HepG2 (cell line): ENCODE data around the gene ALOX12. TPM values are rescaled to one million over a fixed set of nuclear protein-coding genes. Genes with fewer than 3 reads are reported as not detected.

Experiments
- ATAC-seq: fragments of 200-7000 bp; cut with Tn5 transposase; 3 replicates; pipeline ENCODE4 v1.9.1; 2020; ENCODE audit warnings: mild to moderate bottlenecking, moderate library complexity
- BruUV-seq: library from RNA; stranded (reverse); fragments of 400-500 nt; replicated peaks from 2 replicates; lab custom pipeline; 2021; lab: Mats Ljungman, UMichigan
- CTCF ChIA-PET: fragments of 300-600 bp; formaldehyde crosslinking; extraction: SDS; loops from one replicate; lab custom pipeline; 2021; ENCODE audit warnings: low total read pairs, inconsistent platforms, low intra/inter-chr PET ratio; lab: Yijun Ruan, JAX
- POLR2A ChIA-PET: fragments of 350-600 bp; sonication (Branson Sonifier 250); formaldehyde crosslinking; loops from one replicate; lab custom pipeline; 2020; ENCODE audit warnings: antibody characterized with exemption, inconsistent platforms; lab: Yijun Ruan, JAX
- DNase-seq: peaks from one replicate; pipeline ENCODE4 v3.0.0-alpha.2; 2015; ENCODE audit warnings: low spot score
- FAIRE-seq: peaks from 3 replicates; lab custom pipeline; 2011; peaks lifted over from hg19 to GRCh38; lab: Jason Lieb, UNC
- H2AFZ ChIP-seq: one replicate; pipeline ENCODE4 v1.6.1; 2011; ENCODE audit warnings: low read length, inconsistent platforms
- H3K27ac ChIP-seq: fragments of 300-600 bp; 3 replicates; pipeline ENCODE4 v1.8.0; 2011; ENCODE audit warnings: mixed run types, mild to moderate bottlenecking, mixed read lengths, low read length, inconsistent platforms; ENCODE audit not compliant: insufficient read depth; ENCODE audit errors: extremely low read length
- H3K27me3 ChIP-seq, 2 experiments: fragments of 200-600 bp in 1 of 2; 2 replicates in 1 of 2; 3 replicates in 1 of 2; pipeline versions ENCODE4 v1.6.0 to v1.8.0; 2011; ENCODE audit warnings: low read length in 2 of 2, mild to moderate bottlenecking in 2 of 2, moderate library complexity in 2 of 2, inconsistent platforms in 1 of 2; ENCODE audit not compliant: insufficient read depth in 2 of 2, control insufficient read depth in 1 of 2
- H3K36me3 ChIP-seq, 2 experiments: fragments of 200-600 bp in 1 of 2; replicated peaks in 1 of 2; 2 replicates in 1 of 2; 3 replicates in 1 of 2; pipeline versions ENCODE4 v1.5.1 to v1.8.0; 2011; ENCODE audit warnings: low read length in 2 of 2, inconsistent platforms in 1 of 2; ENCODE audit not compliant: insufficient read depth in 2 of 2, control insufficient read depth in 1 of 2
- H3K4me1 ChIP-seq: 2 replicates; pipeline ENCODE4 v1.5.1; 2012; ENCODE audit warnings: low read length, inconsistent platforms; ENCODE audit not compliant: insufficient read depth
- H3K4me2 ChIP-seq: 2 replicates; pipeline ENCODE4 v1.6.0; 2011; ENCODE audit warnings: low read depth, low read length, inconsistent platforms
- H3K4me3 ChIP-seq, 3 experiments: fragments of 200-600 bp in 1 of 3; sonication (generic), shearing (Covaris generic) in 1 of 3; replicated peaks in 1 of 3; 2 replicates each; pipeline ENCODE4 v1.5.1; 2011 to 2016; ENCODE audit warnings: low read length in 3 of 3, inconsistent platforms in 2 of 3, low read depth in 2 of 3, mild to moderate bottlenecking in 2 of 3, control low read depth in 1 of 3, mixed read lengths in 1 of 3; ENCODE audit not compliant: insufficient read depth in 1 of 3
- H3K79me2 ChIP-seq: one replicate; pipeline ENCODE4 v1.6.1; 2011; ENCODE audit warnings: low read length, inconsistent platforms; ENCODE audit not compliant: insufficient read depth
- H3K9ac ChIP-seq: 2 replicates; pipeline ENCODE4 v1.6.0; 2011; ENCODE audit warnings: mild to moderate bottlenecking, low read depth, low read length, inconsistent platforms; ENCODE audit not compliant: insufficient read depth
- H3K9me3 ChIP-seq: 2 replicates; pipeline ENCODE4 v1.5.1; 2012; ENCODE audit warnings: mild to moderate bottlenecking, low read length
- H4K20me1 ChIP-seq: 2 replicates; pipeline ENCODE4 v1.6.0; 2011; ENCODE audit warnings: inconsistent platforms, mild to moderate bottlenecking, low read length, moderate library complexity; ENCODE audit not compliant: insufficient read depth
- LCORL ChIP-seq, 2 experiments: fragments of 450-650 bp in 1 of 2; sonication (generic) in 1 of 2; formaldehyde crosslinking in 1 of 2; IDR thresholded peaks; 2 replicates each; pipeline versions ENCODE4 v1.5.0 to v1.6.1; 2017 to 2020; ENCODE audit warnings: antibody characterized with exemption in 1 of 2, missing genetic modification reagents in 1 of 2
- MYC ChIP-seq: sonication (generic); formaldehyde crosslinking; IDR thresholded peaks from 2 replicates; pipeline ENCODE4 v1.9.0; 2021; ENCODE audit warnings: missing genetic modification reagents, borderline replicate concordance
- RBAK ChIP-seq: sonication (generic); formaldehyde crosslinking; IDR thresholded peaks from 2 replicates; pipeline ENCODE4 v1.5.1; 2020; ENCODE audit warnings: mild to moderate bottlenecking, missing genetic modification reagents
- RBFOX2 ChIP-seq: fragments of 200-400 bp; formaldehyde crosslinking; IDR thresholded peaks from 2 replicates; pipeline ENCODE4 v1.6.1; 2017; ENCODE audit warnings: low read depth, mild to moderate bottlenecking, low read length
- SIN3A ChIP-seq: IDR thresholded peaks from 2 replicates; pipeline ENCODE4 v1.6.1; 2011; ENCODE audit warnings: low read depth, mild to moderate bottlenecking, control low read depth, low read length, borderline replicate concordance
- THYN1 ChIP-seq: sonication (generic); formaldehyde crosslinking; IDR thresholded peaks from 2 replicates; pipeline ENCODE4 v1.8.1; 2023; ENCODE audit warnings: low read depth, mild to moderate bottlenecking, moderate library complexity, missing genetic modification reagents, borderline replicate concordance
- ZFP37 ChIP-seq: sonication (generic); formaldehyde crosslinking; IDR thresholded peaks from 2 replicates; pipeline ENCODE4 v1.4.0; 2020; ENCODE audit warnings: missing genetic modification reagents, borderline replicate concordance
- ZNF343 ChIP-seq: sonication (generic); formaldehyde crosslinking; IDR thresholded peaks from 2 replicates; pipeline ENCODE4 v1.4.0; 2020; ENCODE audit warnings: mild to moderate bottlenecking, missing genetic modification reagents
- ZNF430 ChIP-seq: sonication (generic); formaldehyde crosslinking; IDR thresholded peaks from 2 replicates; pipeline ENCODE4 v1.9.0; 2021; ENCODE audit warnings: mild to moderate bottlenecking, missing genetic modification reagents
- ZNF564 ChIP-seq: sonication (generic); formaldehyde crosslinking; IDR thresholded peaks from 2 replicates; pipeline ENCODE4 v1.8.1; 2023; ENCODE audit warnings: mild to moderate bottlenecking, missing genetic modification reagents
- WGBS: methylation state at CpG from one replicate; pipeline ENCODE4 v1.1.6; 2017; ENCODE audit warnings: low lambda C conversion rate; 5-methylcytosine and 5-hydroxymethylcytosine counted together
- in situ Hi-C: cut with HindIII; loops from 2 replicates; pipeline ENCODE4 v1.10.0; 2017; ENCODE audit warnings: low pct_unique_long_range_greater_than_20kb; ENCODE audit not compliant: extremely low pct_ligation_motif_present
- intact Hi-C: fragments of 100-400 bp; cut with micrococcal nuclease; formaldehyde crosslinking; loops from one replicate; pipeline ENCODE4 v1.10.0; 2022; ENCODE audit not compliant: unreplicated experiment
- polyA plus RNA-seq, 8 experiments: library from polyadenylated mRNA; depleted of rRNA in 3 of 8; stranded (reverse) in 7 of 8; unstranded in 1 of 8; fragments of >200 nt; fragmentation: Illumina TruSeq in 4 of 8; extraction: Trizol in 4 of 8; gene quantifications; 2 replicates each; pipeline versions ENCODE4 v1.2.1 to v1.2.3, GENCODE V29; 2011 to 2016; ENCODE audit warnings: low read depth in 4 of 8, missing spikeins in 1 of 8, mixed read lengths in 1 of 8; ENCODE audit not compliant: insufficient read depth in 1 of 8
- total RNA-seq, 5 experiments: library from RNA; depleted of rRNA; stranded (reverse); fragments of >200 nt; fragmentation: Illumina TruSeq; extraction: Trizol; gene quantifications; 2 replicates each; pipeline ENCODE4 v1.2.3, GENCODE V29; 2016; ENCODE audit warnings: low read depth in 1 of 5
- TF ChIP-seq, protein P1 (sequence below): sonication (generic); formaldehyde crosslinking; IDR thresholded peaks from 2 replicates; pipeline ENCODE4 v1.5.1; 2020; ENCODE audit warnings: mild to moderate bottlenecking, moderate library complexity, missing genetic modification reagents
- TF ChIP-seq, protein P2 (sequence below): sonication (generic); formaldehyde crosslinking; IDR thresholded peaks from 2 replicates; pipeline ENCODE4 v1.5.1; 2020; ENCODE audit warnings: mild to moderate bottlenecking, missing genetic modification reagents, moderate library complexity

Gene ALOX12
- total and polyA plus RNA-seq, 2 of the 13 experiments (the other 11 are each of a cell fraction or from before 2014, with no cell fraction given) = not detected

DNA sequence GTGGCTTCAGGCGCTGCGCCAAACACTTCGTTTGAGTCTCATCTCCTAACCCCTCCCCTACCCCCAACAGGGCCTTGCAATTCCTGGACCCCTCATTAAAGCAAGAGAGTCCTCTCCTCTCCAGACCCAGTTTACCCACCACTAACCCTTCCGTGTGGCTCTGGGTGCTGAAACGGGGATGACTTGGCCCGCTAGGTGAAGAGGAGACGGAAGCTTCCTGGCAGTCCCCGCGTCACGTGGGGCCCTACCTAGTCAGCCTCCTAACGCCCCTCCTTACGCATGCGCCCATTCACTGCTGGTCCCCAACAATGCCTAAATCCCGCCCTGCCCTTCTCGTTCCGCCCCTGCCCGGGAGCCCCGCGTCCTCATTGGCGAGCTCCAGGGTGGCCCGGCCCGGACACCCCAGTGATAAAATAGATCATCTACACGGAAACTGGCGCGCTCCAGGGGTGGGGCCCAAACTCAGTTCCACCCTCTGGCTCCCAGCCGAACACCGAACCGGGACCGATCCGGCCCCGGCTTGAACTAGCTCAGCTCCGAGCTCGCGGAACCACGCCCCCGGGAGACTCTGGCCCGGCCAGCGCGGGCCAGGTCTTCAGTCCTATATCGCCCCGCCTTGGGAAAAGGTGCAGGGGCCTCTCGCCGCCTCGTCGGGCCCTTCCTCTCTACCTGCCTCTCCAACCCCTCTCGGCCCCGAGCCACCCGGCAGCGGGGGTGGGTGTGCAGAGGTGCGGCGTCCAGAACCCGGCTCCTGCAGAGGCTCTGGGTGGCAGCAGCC is 39.9 kb downstream of the ALOX12 start, which contains the start of gene SLC16A13 (continued):
- TF ChIP-seq, protein P1, sequence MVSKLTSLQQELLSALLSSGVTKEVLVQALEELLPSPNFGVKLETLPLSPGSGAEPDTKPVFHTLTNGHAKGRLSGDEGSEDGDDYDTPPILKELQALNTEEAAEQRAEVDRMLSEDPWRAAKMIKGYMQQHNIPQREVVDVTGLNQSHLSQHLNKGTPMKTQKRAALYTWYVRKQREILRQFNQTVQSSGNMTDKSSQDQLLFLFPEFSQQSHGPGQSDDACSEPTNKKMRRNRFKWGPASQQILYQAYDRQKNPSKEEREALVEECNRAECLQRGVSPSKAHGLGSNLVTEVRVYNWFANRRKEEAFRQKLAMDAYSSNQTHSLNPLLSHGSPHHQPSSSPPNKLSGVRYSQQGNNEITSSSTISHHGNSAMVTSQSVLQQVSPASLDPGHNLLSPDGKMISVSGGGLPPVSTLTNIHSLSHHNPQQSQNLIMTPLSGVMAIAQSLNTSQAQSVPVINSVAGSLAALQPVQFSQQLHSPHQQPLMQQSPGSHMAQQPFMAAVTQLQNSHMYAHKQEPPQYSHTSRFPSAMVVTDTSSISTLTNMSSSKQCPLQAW (CRISPR knock-in tag) = peak; percentile 62; the same call in 1 of the 2 replicates
- TF ChIP-seq ZNF430 (CRISPR knock-in tag) = no peak
- peak; percentile 90 for TF ChIP-seq RBFOX2
- TF ChIP-seq LCORL (IDR thresholded peaks at IDR 0.05) = no peak
- peak; percentile 53 for TF ChIP-seq LCORL (CRISPR knock-in tag; IDR thresholded peaks at IDR 0.05)
- no peak for TF ChIP-seq ZNF343 (CRISPR knock-in tag)

- Histone ChIP-seq H3K9ac (peak overlapping the region; percentile 56), H3K79me2 (peaks cover 13% of the 10 kb centered on the region), H3K4me1 (peaks cover 41% of the 10 kb centered on the region), H3K4me2 (peak overlapping the region; percentile 94), H3K27me3 (no peaks in the 10 kb centered on the region; a peak in 1 of 5 replicates), H3K27ac (peak overlapping the region; percentile 74), H4K20me1 (no peaks in the 10 kb centered on the region), H3K9me3 (no peaks in the 10 kb centered on the region), H2AFZ (no peak overlapping the region), H3K36me3 (no peaks in the 10 kb centered on the region), H3K4me3 (peak overlapping the region; percentile 11 to 94 (median 39))
- WGBS = 4% methylated on average over 13 of the region's 19 CpGs
- ChIA-PET POLR2A (interaction anchor here (0.7 to 3.7 kb wide), 7 partner anchors 8 to 182 kb away, joined by 3 to 71 read pairs (median 4); partner anchors contain the start of genes ACADVL, ASGR1, DLG4 and RNASEK), CTCF (no interaction called here)
- DNase-seq (no peak), ATAC-seq (peak; percentile 18), FAIRE-seq (no peak)
- in situ Hi-C loops (no loop called here), intact Hi-C loops (no loop called here)
- BruUV-seq = no TSS peak
- TF ChIP-seq RBAK (CRISPR knock-in tag) = no peak
- TF ChIP-seq THYN1 = no peak
- TF ChIP-seq MYC = peak; percentile 51; the same call in 1 of the 2 replicates
- TF ChIP-seq, protein P2, sequence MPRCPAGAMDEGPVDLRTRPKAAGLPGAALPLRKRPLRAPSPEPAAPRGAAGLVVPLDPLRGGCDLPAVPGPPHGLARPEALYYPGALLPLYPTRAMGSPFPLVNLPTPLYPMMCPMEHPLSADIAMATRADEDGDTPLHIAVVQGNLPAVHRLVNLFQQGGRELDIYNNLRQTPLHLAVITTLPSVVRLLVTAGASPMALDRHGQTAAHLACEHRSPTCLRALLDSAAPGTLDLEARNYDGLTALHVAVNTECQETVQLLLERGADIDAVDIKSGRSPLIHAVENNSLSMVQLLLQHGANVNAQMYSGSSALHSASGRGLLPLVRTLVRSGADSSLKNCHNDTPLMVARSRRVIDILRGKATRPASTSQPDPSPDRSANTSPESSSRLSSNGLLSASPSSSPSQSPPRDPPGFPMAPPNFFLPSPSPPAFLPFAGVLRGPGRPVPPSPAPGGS (CRISPR knock-in tag) = no peak
- no peak for TF ChIP-seq ZNF564 (CRISPR knock-in tag)
- 0 out of 2 replicates have a peak, but pooled peaks have one; percentile 46 for TF ChIP-seq ZFP37
- no peak for TF ChIP-seq SIN3A
- TF ChIP-seq LCORL (IDR thresholded peaks at IDR 0.05) = no peak
- 0 out of 2 replicates have a peak, but pooled peaks have one; percentile 23 for TF ChIP-seq LCORL (CRISPR knock-in tag; IDR thresholded peaks at IDR 0.05)
Observed at GRCh38 chr17:7038025-7038862, 42.4 kb downstream of the ALOX12 start.
